Measurements from ENCODE around the gene TMEM179B.
"Not testable (repeated sequence)": the region's sequence is repeated elsewhere in the genome, so short reads cannot be mapped to it uniquely, and the experiment has no call there.

TMEM179B gene

DNA sequence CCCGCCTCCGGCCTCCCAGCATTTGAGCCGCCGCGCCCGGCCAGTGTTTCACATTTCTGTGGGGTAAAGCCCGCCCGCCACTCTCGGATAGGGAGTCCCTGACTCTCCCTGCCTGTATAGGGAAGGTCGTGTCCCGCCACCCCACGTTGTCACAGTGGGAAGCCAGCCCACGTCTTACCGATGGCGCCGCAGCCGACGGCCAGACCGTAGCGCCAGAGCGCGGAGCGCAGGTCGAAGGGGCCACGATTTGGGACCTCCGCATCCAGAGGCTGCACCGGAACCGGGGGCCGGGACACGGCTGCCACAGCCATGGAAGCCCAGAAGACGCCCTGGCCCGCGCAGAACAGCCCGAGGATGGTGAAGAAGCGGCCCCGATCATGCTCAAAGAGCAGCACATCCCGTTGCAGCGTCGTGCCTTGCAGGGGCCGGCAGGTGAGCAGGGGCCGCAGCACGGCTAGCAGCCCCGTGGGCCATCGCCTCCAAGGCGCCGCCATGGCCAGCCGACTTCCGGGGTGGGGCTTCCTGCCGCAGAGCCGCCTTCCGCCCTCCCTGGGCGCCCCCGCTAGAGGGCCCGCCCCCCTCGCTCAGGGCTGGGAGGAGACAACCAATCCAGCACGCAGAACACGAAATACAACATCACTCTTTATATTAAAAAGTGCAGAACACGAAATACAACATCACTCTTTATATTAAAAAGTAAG lies 4.4 kb downstream of the TMEM179B start, which contains the start of gene TMEM223:
TSS of gene TMEM223 (minus strand) at position 506 of the 701 bp plus-strand sequence. CDS start at position 494, 12 bp downstream.
- DNase-seq = peak; percentile 92

DNA sequence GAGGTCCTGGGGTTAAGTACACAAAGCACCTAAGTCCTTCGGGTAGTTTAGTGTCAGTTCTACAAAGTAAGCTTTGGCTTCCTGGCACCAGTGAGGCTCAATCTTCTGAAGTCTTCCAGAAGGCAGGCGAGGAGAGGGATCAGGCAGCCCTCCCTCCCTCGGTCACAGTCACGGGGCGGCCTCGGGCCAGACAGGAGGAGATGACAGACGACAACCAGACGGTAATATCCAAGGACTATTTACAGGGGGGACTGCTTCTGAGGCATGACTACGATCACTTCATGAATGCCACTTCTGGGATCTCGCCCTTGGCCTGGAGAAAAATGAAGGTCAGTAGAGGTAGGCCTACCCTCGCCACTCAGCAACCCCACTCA lies 5.0 kb downstream of the TMEM179B start:
- no peak for DNase-seq

DNA sequence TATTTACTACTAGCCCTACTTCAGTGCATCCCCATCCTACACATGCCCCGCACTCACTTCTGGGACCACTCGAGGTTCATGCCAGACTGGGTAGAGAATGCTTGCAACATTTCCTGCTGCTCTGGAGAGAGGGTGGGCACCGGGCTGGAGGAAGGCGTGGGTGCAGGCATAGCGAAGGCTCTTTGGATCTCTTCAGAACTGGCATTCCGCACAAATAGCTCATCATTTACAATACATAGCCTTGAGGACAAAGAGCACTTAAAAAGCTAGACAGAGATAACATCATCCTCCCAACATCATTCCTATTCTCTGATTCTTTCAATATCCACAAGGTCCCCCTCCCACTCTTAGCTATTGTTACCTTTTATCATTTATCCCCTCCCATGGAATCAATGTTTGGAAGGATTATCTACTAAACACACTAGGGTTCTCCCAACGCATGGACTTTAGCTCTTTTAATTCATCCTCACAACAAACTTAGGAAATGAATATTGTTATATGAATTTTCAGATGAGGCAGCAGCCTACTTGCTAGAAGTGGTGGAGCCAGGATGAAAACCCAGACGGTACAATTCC lies 7.1 kb downstream of the TMEM179B start:
- no peak for DNase-seq

DNA sequence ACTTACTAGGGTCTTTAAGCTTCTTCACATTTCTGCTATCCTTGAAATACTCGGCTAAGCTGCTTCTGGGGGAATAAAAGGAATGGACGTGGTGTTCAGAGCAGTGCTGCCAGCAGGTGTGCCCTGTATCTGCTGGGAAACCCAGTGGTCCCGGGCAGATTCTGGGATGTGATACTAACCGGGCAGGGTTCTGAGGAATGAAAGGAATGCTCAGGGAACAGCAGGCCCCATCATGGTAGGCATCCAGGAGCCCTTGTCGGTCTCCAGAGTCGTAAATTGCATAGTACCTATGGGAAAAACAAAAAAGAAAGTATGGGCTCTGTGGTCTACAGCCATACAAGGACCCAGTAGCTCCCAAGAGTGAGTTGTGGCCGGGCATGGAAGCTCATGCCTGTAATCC lies 9.1 kb downstream of the TMEM179B start:
- DNase-seq = no peak

DNA sequence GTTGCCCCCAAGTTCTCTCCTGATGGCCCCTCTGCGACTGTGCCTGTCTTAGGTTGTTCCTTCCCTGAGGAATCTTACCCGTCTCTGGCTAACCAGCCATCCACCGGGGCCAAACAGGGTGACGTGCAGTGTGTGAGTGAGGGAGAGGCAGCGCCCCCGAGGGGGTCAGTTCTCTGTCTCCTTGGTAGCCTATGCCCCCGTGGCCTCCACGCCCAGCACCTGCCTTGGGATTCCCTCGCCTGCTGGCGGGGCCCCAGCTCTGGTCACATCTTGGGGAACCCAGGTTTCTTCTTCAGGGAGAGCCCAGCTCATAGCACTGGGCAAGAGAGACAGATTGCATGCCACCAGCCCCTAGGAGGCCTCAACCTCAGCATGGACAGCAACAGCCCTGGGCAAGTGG lies 12.3 kb downstream of the TMEM179B start:
- DNase-seq = no peak

- DNase-seq = no peak
Measured at GRCh38 chr11:62801071-62801470, 13.9 kb downstream of the TMEM179B start.

DNA sequence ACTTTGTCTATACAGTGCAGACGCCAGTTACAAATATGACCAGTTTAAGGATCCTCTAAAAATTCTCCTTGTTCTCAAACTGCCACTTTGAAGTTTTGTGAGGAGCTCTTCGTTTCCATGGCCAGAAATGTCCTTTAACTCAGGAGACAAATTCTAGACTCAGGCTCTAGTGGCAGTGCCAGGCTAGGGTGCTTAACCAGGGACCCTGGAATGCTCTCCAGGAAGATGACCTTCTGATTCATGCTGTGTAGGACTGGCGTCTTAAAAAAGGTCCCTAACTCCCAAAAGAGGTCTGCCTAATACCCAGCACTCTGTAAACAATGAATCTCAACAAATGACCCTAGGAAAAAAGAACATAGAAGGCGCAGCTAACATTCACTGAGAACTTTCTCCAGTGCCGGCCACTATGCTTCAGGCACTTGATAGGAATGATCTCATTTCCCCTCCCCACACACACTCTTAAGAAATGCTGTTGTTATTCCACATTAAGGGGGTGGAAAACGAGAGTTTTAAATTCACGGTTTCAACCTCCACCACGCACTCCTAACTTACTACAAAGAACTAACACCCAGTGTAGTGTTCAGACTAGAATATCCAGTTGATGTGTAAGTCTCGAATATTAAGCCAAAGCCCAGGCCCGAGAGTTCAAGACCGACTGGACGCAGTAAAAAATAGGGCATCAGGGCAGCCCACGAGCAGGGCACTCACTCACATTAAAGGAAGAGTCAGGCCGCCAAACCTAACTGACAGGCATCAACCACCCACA lies 17.3 kb downstream of the TMEM179B start:
- DNase-seq = peak; percentile 52

- peak; percentile 97 for DNase-seq
Measured at GRCh38 chr11:62805076-62805892, 18.1 kb downstream of the TMEM179B start, which contains the start of gene NXF1. Gene NXF1 (minus strand): TSS chr11:62805440. CDS start chr11:62805356, 84 bp downstream.

DNA sequence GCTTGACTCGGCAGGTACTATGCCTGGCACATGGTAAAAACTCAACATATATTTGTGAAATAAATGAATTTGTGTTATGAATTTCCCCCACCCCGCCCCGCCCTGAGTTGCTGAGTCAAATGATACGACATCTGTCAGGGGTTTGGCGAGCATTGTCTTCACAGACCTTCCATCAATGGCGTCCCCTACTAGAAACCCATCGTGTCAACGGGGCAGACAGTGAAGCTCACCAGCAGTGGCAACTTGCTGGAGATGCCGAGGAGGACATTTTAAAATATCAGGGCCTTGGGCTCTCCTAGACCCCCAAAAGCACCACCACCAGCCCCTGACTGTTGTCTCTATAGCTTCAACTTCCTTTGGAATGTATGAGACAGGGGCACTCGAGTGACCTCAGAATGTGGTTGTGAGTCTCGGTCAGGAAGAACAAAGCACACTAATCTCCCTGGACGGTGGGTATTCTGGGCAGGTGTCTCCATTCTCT lies 18.8 kb downstream of the TMEM179B start:
- DNase-seq = peak; percentile 71

- DNase-seq = peak; percentile 44
Measured at GRCh38 chr11:62806611-62807121, 19.5 kb downstream of the TMEM179B start.

GRCh38 chr11:62810748-62811147 lies 23.5 kb downstream of the TMEM179B start:
- DNase-seq = no peak

GRCh38 chr11:62811659-62812058 lies 24.5 kb downstream of the TMEM179B start:
- no peak for DNase-seq

GRCh38 chr11:62816557-62816956 lies 29.4 kb downstream of the TMEM179B start:
- DNase-seq = no peak

DNA sequence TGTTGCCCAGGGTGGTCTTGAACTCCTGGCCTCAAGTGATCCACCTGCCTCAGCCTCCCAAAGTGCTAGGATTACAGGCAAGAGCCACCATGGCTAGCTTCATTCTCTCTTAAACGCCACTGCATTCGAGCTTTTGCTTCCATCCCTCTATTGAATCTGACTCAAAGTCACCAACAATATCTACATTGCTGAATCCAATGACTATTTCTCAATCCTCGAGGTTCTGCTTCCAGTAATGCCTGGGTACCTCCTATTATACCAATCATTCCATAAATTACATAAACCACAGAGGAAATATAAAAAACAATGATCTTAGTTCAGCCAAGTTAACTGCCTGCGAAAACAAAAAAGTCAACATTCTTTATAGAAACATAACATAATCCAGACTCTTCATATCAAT lies 29.9 kb downstream of the TMEM179B start:
- no peak for DNase-seq

- DNase-seq = no peak
Measured at GRCh38 chr11:62823677-62824076, 36.5 kb downstream of the TMEM179B start.

DNA sequence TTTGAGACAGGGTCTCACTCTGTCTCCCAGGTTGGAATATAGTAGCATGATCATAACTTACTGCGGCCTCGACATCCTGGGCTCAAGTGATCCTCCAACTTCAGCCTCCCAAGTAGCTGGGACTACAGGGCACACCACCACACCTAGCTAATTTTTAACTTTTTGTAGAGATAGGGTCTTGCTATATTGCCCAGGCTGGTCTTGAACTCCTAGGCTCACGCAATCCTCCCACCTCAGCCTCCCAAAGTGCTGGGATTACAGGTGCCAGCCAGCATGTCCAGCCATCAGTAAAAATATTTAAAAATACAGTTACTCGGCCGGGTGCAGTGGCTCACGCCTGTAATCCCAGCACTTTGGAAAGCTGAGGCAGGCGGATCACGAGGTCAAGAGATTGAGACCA lies 40.9 kb downstream of the TMEM179B start:
- DNase-seq = not testable (repeated sequence)

GRCh38 chr11:62830904-62831519 lies 43.8 kb downstream of the TMEM179B start:
- peak; percentile 87 for DNase-seq

DNA sequence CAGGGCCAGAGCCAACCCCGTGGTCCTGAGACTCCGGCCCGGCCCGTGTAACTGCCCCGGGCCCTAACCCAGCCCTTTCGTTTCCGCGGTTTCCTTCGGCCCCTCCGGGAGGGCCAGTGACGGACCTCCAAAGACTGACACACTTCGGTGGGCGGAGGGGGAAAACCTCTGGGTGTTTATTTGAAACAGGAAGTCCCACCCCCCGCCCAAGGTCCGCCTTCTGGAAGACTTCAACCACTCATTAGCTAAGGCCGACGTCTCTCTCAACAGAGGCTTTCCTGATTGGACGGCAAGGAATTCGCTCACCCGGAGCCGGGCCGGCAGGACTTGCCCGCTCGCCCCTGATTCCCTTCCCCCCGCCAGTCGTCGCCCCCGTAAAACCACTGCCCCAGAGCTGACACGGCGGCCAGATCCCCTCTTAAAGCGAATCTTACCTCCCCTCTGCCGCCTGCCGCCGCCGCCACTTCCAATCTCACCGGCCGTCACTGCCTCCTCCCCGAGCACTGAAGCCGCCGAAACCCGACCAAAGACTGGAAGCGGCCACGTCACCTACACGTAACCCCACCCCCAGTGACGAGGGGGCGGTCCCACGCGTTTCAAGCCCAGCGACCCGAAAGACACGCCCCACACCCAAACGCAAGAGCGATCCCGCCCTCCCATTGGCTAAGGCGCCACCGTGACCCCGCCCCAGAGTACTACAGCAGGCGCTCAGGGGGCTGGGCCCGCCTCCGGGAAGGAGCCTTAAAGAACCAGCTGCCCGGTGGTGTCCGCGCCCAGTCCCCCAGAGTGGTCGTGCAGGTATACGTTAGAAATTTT lies 44.5 kb downstream of the TMEM179B start, which contains the start of gene STX5:
TSS of gene STX5 (minus strand) at position 532 of the 816 bp plus-strand sequence. CDS start 808 bp downstream, outside the sequence.
- peak; percentile 99 for DNase-seq

GRCh38 chr11:62832336-62833234 lies 45.4 kb downstream of the TMEM179B start, which contains the start of gene TEX54:
Gene TEX54 (minus strand): TSS chr11:62832841.
- DNase-seq = no peak

GRCh38 chr11:62835336-62835735 lies 48.1 kb downstream of the TMEM179B start:
- DNase-seq = no peak
